Stimulated activated CD8-positive, alpha-beta memory T cell treated with anti-CD3 and anti-CD28 coated beads, Interleukin-15, amount 100 ng/mL, for 48 hours (primary cell): ENCODE measurements around the gene INPP5K.

Experiments used
- DNase-seq, 2 donors: peaks; one replicate each; pipeline ENCODE4 v3.0.0-alpha.2; 2020; ENCODE audit warnings: low read depth in 2 of 2

INPP5K gene

GRCh38 chr17:1485423-1486376 is 30.7 kb downstream of the INPP5K start:
- peak; percentile 45 to 48 for DNase-seq

DNA sequence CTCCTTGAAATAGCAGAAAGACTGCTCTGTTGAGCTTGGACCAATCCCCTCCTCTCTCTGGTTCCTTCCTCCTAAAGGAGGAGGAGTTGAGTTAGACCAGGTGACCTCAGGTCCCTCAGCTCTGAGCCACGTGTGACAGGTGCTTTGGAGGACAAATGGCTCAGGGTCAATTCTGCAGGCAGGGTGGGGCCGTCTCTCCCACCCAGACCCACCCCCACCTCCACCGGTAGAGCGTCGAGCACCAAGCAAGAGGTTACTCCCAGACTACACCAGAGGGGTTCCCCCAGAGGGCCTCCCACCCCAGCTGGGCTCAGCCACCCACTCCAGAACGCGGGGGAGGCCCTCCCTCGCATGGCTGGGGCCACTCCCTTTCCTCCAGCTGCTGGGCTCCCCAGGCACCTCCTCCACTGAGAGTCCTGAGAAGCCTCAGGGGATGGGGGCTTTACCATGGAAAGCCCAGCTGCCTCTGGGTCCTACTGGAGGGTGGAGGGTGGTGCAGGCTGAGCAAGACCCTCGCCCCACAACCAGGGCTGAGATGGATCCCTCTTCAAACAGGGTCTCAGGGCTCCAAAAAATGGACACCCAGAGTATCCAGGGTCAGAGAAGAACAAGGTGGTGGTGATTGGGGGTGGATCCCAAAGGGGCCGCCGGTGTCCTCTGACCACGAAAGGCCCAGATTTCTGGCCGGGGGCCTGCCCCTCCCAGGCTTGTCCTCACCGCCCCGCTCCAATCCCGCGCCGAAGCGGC is 31.6 kb downstream of the INPP5K start:
- no peak for DNase-seq

- DNase-seq, result no peak
Observed at GRCh38 chr17:1484060-1484535, 32.3 kb downstream of the INPP5K start.

DNA sequence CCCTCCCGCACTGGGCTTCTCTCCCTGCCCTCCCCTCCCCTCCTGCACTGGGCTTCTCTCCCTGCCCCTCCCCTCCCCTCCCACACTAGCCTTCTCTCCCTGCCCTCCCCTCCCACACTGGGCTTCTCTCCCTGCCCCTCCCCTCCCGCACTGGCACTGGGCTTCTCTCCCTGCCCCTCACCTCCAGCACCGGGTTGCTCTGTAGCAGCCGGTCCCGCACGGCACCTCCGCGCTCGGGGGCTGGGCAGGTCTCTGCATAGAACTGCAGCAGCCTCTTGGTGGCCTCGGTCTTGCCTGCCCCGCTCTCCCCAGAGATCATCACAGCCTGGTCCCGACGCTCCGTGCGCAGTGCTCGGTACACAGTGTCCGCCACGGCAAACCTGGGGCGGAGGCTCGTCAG is 33.7 kb downstream of the INPP5K start:
- DNase-seq, result no peak

DNA sequence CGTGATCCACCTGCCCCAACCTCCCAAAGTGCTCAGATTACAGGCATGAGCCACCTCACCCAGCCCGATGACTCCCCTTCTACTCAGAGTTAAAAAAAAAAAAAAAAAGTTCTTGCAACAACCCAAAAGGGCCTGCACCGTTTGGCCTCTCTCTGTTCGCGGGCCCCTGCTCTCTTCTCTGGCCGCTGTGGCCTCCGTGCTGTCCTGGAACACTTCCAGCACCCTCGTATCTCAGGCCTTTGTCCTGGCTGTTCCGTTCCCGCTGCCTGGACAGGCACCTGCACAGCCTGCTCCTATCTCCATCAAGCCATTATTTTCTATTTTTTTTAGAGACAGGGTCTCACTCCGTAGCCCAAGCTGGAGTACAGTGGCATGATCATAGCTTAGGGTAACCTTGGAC is 34.7 kb downstream of the INPP5K start:
- DNase-seq, result no peak

GRCh38 chr17:1480747-1481465 is 35.5 kb downstream of the INPP5K start:
- DNase-seq, result no peak

DNA sequence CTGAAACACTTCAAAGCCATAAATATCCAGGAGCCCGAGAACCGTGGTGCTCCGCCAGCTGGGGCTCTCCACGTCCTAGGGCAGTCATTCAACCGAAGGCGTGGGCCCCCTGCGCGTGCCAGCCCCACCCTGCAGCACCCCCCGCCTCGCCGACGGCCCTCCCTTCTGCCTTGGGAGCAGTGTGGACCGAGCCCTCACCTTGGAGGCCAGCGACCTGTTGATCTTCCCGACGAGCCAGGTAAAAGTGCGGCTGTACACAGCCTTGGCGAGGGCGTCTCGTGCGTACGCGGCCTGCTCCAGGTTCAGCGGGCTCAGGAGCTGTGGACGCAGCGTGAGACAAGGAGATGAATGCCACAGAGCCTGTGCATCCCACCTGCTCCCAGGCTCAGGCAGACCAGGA is 38.0 kb downstream of the INPP5K start:
- no peak for DNase-seq

GRCh38 chr17:1475321-1475854 is 41.0 kb downstream of the INPP5K start:
- DNase-seq, result no peak

GRCh38 chr17:1474402-1475189 is 41.8 kb downstream of the INPP5K start:
- no peak for DNase-seq

GRCh38 chr17:1473841-1474240 is 42.6 kb downstream of the INPP5K start:
- DNase-seq, result no peak

DNA sequence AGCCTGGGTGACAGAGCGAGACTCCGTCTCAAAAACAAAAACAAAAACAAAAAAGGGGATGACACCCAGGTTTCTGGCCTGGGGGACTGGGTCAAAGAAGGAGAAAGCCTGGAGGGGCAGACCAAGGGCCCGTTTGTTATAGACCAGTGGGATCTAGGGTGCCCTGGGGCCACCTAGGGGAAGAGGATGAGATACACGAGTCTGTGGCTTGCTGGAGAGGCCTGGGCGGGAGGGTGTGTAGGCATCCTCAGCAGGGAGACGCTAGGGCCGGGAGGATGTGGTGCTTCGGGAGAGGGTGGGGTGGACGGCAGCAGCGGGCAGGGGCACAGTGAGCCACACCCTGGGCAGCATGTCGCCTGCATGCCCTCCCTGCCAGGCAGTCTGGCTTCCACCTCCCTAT is 43.2 kb downstream of the INPP5K start:
- no peak for DNase-seq

DNA sequence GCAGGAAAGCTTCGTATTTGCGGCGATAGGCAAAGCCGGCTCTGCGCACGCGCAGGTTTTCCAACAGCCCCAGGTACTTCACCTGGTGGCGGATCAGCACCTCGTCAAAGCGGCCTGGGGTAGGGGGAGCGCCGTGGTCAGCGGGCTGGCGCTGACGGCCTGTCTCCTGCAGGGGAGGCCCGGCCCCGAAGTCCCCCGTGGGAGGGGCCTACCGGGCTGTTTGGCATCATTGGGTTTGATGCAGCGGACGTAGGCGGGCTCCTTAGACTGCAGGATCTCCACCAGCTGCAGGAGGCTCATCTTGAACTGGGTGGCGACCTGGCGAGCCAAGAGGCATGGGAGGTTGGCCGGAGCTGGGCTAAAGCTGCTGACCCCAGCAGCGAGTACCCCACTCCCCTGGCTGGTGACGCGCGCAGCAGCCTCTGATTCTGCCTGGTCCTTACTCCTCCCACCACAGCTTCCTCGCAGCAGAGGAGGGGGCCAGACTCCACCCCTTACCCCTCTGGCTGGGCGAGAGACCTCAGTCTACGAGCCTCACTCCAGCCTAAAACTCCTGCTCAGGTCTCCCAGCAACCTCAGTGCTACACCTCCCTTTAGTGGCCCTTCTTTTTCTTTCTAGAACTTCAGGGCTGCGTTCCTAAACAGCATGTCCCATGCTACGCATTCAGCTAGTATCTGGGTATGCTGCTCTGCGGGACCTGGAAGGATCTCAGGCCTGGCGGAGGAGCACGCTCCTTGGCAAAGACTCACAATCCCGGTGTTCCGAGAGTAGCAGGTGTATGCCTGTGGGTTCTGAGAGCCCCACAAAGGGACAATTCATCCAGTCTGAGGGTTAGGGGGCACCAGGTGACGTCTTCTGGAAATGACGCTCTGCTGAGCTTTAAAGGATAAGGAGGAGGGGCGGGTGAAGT is 44.2 kb downstream of the INPP5K start:
- no peak for DNase-seq

DNA sequence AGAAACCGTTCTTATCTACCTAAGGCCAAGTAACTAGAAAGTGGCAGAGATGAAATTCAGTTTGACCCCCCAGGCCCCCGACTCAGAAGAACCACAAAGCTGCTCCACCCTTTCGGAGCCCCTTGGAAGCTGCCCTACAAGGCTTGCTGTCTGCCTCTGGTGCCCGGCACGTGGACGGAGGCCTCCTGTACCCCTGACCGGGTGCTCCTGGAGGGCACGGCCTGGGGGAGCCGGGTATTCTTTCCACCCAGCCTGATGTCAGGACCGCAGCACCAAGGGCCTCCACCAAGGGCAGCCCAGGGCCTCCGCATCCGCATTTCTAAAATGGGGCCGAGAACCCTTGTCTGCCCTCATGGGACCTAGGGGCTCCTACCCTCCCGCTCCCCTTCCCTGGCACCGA is 44.9 kb downstream of the INPP5K start:
- DNase-seq, result no peak

GRCh38 chr17:1470755-1471462 is 45.5 kb downstream of the INPP5K start:
- no peak for DNase-seq

- DNase-seq, result no peak
Observed at GRCh38 chr17:1470071-1470754, 46.2 kb downstream of the INPP5K start.

- no peak for DNase-seq
Observed at GRCh38 chr17:1469231-1469852, 47.1 kb downstream of the INPP5K start.

GRCh38 chr17:1467898-1468492 is 48.4 kb downstream of the INPP5K start:
- DNase-seq, result no peak

DNA sequence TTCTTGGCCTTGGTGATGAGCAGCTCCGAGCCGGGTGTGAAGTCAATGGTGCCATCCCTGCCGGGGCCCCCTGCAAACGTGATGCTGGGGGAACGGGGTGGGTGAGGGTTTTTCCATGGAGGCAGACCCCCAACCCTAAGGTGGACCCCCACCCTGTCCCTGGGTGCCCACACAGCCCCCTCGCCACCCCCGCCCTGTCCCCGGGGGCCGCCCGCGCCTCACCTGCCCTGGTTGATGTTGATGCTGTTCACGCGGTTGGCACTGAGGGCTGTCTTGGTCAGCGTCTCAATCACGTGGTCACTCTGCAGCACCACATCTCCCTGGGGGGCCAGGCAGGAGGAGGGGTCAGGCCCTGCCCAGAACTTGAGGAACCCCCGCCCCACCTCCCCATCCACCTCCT is 49.2 kb downstream of the INPP5K start:
- DNase-seq, result no peak
